ENCODE results near the gene MCIDAS. TPM values are rescaled to one million over a fixed set of nuclear protein-coding genes. Genes with fewer than 3 reads are reported as not detected.
A peak's percentile ranks its signal among the peaks of the same experiment; 100 is the strongest.

Gene MCIDAS
- total RNA-seq, 1 donor from 2014 or later = not detected

DNA sequence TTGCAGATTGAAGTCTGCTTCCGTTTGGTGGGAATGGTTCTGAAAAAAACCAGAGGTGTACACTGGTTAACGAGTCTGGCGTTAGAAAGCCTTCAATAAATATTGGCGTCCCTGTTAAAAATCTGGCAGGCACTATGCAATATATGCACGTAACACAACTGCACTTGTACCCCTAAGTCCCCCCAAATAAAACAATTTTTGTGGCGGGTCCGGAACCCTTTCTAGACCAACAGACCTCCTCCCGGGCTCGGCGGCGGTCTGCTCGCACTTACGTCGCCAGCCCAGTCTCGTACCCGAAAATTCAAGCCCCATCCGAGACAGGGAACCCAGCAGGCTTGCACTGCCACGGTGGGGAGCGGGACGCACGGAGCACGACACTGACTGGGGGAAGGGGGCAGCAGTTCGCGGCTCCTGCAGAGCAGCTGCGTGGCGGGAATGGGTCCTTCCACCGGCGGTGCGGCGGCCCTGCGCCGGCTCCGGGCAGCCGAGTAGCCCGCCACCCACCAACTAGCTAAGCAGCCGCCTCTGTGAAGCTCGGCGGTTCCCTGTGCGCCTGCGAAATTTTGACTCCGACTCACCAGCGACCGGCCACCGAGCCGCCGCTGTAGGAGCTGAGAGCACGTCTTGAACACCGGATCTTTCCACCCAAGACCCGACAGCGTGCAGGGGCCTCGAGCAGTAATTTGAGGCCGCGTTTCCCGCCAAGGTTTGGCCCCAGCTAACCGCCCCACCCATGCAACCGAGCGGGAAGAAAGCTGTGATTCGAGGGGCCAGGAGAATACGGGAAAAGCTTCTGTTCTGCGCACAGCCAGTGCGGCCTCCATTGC, 3.9 kb downstream of the MCIDAS start:
- peak in 1 of 2 donors; percentile 11 for DNase-seq (ENCODE audit: low read depth in 2 of 2)

DNA sequence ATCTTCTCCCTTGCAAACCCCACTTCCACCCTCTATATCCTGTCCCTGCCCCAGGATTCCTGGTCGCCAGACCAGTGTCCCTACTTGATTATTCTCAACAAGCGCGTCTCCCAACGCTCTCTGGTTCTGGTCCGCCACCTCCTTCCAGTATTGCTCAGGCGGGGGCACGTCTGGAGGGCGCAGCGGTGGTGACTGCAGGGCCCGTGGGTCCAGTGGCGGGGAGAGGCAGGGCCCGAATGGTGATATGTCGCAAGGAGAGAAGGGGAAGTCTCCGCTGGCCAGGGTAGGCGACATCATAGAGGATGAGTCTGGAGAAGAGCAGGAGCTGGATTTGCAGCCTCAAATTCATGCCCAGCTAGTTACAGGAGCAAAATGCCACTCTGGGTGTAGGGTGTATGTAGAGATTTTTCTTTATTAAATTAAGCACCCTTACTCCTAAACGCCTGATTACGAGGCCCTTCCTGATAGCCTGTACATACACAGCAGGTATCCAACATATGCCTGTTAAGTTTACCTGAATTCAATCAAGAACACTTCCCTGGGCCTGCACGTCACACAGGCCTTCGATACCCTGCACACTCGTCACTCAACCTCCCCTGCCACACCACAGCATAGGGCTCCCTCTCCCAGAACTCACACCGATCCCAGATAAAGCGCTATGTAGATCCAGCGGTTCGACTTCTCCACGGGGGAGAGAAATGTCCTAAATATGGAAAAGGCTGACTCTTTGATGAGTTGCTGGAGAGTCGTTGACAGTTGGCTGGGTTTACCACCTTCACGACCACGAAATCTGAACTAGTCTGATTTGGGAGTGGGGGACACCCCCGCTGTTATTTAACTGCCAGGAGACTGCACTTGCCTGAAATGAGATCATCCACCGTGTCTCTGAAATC, 4.8 kb downstream of the MCIDAS start:
- no peak for DNase-seq (ENCODE audit: low read depth in 2 of 2)

DNA sequence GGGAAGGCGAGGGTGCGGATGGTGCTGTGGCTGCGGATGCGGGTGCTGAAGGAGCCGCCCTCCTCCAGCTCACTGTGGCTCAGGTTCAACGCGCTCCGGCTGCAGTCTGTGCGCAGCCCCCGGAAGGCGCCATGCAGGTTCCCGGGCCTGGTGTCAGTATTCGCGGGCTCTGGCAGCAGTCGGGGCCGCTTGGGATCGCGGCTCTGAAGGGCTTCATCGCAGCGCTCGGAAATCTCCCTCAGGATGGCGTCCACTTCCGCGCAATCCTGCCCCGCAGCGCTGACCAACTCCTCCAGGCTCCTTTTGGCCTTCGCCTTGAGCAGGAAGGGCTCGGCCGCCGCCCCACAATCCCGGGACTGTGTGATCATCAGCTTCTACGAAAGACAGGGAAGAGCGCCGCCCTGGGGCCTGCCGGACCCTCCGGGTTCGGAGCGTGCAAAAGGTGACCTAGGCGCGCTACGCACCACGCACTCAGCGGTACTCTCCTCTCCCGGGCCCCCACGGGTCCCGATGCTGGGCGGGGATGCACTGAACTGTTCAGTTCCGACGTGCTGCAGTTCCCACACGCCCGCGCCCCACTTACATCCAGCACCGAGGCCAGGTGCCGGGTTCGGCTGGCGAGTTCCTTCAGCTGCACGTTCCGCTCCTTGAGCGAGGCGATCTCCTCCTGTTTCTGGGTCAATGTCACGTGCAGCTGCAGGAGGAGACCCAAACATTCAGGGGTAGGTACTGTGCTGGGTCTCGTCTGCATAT, 6.5 kb downstream of the MCIDAS start:
- DNase-seq (ENCODE audit: low read depth in 2 of 2) = peak in 1 of 2 donors; percentile 24

DNA sequence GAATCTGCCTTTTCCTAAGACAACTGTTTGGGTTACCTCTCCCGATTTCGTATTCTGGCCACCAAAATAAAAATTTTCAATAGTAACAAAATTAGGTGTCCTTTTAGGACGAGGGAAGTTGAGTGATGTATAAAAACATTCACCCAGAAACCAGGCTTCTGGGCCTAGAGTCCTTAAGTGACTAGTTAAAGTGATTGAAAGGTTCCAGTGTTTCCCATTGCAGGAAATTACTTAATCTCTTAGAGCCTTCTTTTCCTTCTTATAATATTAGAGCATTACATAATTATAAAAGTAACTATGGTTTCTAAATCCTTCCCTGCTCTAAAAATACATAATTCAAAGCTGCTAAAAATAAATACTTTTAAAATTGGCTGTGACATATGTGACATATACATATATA, 7.3 kb downstream of the MCIDAS start:
- no peak for DNase-seq (ENCODE audit: low read depth in 2 of 2)

DNA sequence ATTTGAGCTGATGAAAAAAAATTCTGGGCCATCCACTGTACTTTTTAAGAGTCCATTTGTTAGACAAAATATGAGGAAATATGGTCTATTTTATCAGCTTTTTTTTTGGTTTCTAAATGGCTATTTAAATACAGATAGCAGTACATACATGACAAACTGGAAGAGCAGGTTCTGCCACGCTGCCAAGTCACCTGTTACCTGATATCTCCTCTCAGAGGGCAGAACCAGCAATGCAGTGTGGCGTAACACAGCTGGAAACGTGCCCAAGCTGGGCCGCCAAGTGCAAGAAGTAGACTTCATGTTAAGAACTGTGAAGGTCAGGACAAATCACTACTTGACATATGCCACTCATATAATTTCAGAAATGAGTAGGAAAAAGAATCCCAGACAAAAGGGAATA, 8.1 kb downstream of the MCIDAS start:
- no peak for DNase-seq (ENCODE audit: low read depth in 2 of 2)

DNA sequence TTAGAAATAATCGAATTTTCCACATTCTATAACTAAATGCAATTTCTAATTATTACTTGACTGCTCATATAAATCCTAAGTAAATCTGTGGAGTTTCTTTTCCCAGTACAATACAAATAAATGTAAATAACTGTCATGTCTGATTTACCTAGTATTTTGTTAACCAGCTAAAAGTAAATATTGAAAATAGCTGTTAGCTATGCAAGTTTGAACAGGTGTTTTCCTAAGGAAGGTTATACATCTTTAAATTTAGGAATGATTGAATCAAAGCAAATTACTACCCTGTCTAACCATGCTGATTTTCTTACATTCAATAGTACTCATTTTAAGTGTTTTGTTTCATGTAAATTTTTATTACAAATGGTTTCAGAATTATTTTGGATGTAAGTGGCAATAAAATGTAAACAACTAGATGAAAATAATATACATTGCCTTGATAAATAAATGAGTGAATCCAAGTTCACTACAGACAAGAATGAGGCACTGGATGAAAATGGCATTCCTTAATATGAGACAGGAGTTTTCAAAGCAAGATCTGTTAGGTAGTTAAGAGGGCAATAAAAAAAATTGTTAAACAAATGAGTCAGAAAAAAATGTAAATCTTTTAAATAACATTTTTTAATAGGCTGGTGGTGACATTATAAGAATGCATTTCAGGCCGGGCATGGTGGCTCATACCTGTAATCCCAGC, 15.8 kb downstream of the MCIDAS start:
- DNase-seq (ENCODE audit: low read depth in 2 of 2) = no peak

DNA sequence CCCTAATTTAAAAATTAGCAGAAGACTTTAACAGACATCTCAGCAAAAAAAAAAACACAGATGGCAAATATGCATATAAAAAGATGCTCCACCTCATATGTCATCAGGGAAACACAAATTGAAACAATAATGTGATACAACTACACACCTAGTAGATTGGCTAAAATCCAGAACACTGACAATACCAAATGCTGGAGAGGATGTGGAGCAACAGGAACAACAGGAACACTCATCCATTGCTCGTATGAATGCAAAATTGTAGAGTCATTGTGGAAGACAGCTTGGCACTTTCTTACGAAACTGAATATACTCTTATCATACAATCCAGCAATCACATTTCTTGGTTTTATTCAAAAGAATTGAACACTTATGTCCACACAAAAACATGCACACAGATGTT, 22.1 kb downstream of the MCIDAS start:
- peak; percentile 8 to 11 for DNase-seq (ENCODE audit: low read depth in 2 of 2)

DNA sequence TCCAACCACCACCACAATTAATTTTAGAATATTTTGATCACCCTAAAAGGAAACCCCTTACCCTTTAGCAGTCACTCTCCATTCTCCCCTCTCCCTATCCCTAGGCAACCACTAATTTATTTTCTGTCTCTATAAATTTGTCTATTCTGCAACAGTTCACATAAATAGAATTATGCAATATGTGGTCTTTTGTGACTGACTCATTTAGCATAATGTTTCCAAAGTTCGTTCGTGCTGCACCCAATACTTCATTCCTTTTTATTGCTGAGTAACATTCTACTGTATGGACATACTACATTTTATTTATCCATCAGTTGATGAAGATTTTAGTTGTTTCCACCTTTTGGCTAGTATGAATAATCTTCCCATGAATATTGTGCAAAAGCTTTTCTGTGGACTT, 36.0 kb downstream of the MCIDAS start:
- DNase-seq (ENCODE audit: low read depth in 2 of 2) = no peak

DNA sequence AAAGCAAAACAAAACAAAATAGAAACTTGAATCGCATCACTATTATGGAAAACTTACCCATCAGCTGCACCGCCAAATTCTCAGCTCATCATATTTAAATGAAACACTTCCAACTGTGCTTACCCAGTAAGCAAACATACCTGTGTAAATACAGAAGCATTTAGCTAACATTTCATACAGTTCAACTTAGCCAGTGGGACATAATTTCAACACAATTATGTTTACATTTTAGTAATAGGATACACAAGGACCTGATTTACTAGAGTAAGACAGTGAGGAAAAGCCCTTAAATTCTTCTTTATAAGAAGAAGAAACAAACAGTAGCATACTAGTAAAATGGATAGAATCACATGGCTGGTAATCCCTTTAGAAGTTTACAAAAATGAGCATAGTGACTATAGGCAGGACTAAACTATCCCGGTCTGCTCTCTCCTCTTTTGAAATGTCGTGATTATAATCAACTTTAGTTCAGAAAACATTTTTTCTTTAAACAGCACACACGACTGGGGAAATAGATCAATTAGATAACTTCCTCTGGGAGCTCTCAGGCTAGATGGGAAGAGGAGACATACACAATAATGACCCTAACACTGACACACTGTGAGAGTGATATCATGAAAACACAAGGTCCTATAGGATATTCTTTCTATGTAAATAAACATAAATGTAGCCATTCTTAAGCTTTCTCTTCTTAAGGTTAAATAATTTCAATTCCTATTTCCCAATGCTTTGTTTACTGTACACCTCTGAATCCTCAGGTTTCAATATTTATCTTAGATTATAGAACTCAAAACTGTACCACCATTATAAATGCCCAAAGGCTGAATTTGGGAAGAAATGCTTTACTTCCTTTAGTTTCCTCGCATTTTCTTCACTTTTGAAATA, 38.2 kb downstream of the MCIDAS start:
- DNase-seq (ENCODE audit: low read depth in 2 of 2) = no peak

DNA sequence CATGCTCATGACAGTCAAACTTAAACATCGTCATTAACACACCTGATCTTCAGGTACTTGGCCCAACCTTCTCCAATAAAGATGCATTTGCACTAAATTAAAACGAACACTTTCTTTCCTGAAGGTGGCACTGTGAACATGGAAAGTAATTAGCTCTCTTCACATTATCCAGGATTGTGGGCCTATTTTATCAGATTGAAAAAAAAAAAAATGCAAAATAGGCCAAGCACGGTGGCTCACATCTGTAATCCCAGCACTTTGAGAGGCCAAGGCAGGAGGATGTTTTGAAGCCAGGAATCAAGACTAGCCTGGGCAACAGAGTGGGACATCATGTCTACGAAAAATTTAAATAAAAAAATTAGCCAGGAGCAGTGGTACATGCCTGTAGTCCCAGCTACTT, 39.7 kb downstream of the MCIDAS start:
- DNase-seq (ENCODE audit: low read depth in 2 of 2) = peak; percentile 20 to 39

DNA sequence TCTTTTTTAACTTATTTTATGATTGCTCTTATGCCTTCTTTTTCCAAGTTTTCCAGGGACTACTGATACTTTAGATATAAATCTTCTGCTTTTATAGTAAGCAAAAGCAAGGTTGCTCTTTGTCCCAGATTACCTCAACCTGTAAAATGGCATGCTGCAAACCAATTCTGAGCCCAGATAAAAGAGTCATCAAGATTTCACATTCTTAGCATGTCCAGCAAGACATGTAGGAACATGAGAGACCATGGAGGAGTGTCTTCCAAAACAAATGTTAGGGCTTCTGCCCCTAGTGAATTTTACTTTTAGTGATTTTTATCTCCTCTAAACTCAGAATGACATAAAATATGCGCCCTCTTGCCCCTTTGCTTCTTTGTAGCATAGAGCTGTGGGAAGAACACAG, 47.1 kb downstream of the MCIDAS start:
- no peak for DNase-seq (ENCODE audit: low read depth in 2 of 2)

DNA sequence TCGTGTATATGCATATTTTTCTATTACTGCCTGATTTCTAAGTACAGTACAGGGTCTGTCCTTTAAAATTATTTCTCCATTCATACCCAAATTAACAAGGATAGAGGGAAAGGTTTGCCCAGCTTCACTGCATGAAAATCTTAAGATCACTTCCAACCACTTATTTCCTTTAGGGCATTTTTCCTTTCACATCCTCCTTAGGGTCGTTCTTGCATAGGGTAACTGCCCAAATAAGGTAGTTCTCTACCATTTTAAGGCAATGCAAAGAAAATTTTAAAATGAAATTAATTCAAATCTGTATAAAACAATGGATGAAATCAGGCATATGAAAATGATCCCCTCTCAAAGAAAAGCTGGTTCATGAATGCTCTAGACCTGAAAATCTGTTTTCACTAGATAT, 50.0 kb downstream of the MCIDAS start:
- DNase-seq (ENCODE audit: low read depth in 2 of 2) = no peak

DNA sequence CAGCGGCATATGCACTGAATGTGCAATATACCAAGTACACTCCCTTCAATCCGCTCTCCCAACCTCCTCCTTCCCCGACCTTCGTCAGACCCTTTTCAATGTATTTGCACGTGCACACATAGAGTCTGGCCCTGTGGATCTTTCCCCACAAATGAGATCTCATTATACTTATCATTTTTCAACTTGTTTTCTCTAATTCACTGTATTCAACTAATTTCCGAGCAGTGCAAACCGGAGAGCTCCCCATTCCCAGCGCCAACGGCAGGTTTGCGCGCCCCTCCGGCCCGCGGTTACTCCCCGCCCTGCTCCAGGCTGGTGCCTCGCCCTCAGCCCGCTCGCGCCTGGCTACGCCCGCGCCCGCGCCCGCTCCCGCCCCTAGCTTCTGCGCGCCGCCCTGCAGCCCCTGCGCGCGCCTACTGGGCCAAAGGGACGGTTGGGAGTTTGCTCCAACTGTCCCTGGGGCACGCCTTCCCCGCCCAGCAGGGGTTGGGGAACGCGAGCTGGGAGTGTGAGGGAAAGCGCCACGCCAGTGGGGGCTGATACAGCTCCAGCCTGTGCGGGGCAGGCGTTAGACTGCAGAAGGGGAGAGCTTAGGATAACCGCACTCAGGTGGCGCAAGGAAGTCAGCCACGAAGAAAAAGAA, 50.8 kb downstream of the MCIDAS start:
- peak in 1 of 2 donors; percentile 44 for DNase-seq (ENCODE audit: low read depth in 2 of 2)

DNA sequence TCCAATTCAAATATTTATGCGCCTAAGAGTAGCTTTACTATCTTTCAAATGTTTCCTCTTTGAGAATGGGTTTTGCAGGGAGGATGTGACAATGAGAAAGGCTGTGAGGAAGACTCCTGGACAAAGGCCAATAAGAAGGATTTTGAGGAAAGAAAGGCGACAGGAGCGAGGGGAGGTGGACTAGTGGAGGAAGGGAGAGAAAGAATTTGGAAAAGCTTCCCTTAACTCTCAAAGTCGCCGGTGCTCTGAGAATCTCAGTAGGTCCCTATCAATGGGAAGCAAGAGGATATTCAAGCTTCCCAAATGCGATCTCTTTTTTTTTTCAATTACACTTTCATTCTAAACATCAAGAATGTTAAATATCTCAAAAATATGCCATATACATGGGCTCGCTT, 51.3 kb downstream of the MCIDAS start:
- no peak for DNase-seq (ENCODE audit: low read depth in 2 of 2)

DNA sequence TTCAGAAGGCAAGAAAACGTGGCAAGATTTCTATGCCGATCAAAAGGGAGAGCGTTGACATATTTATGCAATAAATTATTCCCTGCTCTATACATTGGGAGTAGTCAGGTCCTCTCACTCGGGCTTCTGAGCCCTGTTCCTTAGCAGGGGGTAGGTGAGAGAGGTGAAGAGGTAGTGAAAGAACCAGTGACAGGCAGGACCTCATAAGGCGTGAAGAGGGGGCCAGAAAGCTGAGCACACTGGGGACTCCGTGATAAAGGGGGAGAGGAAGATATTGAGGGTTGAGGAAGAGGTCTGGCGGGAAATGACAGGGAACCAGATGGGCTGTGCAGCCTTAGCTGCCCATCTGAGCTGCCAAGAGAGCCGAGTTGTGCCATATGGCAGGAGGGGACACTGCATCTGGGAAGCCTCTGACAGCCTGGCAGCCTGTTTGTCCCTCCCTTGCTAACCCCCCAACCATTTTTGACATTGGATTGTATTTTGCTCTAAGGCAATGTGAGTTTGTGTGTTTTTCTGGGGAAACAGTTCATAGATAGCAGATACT, 53.4 kb downstream of the MCIDAS start:
- no peak for DNase-seq (ENCODE audit: low read depth in 2 of 2)

DNA sequence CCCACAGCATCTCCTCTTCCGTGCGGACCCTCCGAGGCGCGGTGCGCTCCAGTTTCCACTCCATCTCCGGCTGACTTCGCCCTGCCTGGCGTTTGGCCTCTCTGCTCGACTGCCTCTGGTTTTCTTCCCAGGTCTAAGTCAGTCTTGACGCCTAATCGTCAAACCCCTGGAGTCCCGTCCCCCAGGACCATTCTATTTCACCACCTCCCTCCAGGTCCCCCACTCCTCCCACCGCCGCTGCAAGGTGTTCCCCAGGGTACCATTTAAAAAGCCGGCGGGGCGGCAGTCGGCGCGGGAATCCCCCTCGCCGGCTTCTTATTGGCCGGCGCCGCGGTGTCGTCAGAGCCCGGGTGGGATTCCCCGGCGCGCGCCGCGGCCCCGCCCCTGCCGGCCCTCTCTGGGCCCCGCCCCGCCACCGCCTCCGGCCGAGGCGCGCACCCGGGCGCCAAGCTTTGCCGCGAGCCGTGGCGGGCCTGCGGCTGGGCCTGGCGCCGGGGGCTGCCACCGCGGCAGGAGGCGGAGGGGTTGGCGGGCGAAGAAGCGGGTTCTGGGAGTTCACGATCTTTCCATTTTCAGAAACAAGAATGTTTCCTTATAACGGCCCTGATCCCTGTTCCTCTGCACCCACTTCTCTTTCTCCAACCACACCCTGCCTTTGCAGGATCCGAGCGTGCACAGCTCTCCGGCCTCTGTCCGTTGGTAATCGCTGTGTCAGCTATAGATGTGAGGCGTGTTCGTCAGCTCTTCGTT, 54.0 kb downstream of the MCIDAS start, which contains the start of gene CDC20B:
Gene CDC20B, minus strand, starts transcription at position 241 of the 750 bp plus-strand sequence. Its CDS starts 177 bp downstream, at position 64.
- DNase-seq (ENCODE audit: low read depth in 2 of 2) = peak in 1 of 2 donors; percentile 84

DNA sequence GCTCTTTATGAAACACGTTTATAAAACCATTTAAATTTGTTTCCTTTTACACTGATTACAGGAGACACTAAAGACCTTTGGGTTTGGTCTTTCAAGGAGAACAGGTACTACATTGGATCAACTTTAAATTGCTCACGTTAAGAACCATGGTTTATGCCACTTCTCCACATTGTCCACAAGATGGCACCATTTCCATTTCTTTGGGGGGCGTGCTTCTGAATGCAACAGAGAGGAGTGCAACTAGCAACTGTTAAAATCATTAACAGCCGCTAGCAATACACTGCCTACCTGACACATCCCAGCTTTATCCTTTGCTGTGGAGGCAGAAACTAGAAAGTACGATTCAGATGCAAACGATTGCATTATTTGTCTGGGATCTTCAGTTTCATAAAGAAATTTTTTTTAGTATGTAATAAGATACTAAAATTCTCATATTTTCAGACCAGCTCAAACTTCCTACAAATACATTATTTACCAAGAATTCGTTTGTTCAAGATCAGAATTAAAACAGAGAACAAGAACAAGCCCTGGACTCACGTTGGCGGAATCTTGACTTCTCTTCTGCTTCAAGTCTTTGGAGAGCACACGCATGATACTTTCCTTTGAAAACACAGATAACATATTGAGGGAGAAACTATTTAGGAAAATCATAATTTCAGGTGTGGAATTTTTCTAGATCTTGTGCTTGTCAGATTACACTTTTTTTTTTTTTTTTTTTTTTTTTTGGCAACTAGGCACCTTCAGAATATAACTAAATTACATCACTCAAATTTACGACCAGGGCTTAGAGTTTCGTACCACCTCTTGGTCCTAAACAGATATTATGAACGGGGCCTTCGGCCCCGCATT, 54.8 kb downstream of the MCIDAS start:
- DNase-seq (ENCODE audit: low read depth in 2 of 2) = peak; percentile 74 to 86

DNA sequence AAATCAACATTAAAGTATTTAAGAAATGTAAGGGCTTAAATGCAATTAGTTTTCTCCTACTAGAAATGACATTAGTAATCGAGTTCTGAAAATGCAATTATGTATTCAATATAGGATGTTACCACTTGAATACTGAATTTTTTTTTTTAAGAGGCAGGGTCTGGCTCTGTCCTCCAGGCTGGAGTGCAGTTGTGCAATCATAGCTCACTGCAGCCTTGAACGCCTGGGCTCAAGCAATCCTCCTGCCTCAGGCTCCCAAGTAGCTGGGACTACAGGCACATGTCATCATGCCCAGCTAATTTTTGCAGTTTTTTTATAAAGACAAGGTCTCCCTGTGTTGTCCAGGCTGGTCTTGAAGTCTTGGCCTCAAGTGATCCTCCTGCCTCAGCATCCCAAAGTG, 55.6 kb downstream of the MCIDAS start:
- DNase-seq (ENCODE audit: low read depth in 2 of 2) = no peak

All from dermis microvascular lymphatic vessel endothelial cell (primary cell).